Measurements from ENCODE around the gene SPIB. TPM values are rescaled to one million over a fixed set of nuclear protein-coding genes. Genes with fewer than 3 reads are reported as not detected.

Gene SPIB
- total RNA-seq, 2 donors from 2014 or later: 0.11 to 2.6 TPM

- Mint-ChIP-seq H3K27ac (no peak overlapping the region), H3K27me3 (ENCODE audit: insufficient read depth) (peaks cover 14% of the 10 kb centered on the region), H3K36me3 (ENCODE audit: low read depth) (no peaks in the 10 kb centered on the region), H3K9me3 (no peaks in the 10 kb centered on the region), H3K4me1 (no peaks in the 10 kb centered on the region), H3K4me3 (no peak overlapping the region)
- DNase-seq: no peak
- Histone ChIP-seq H3K4me1 (ENCODE audit: control insufficient read depth, insufficient read depth, low read length) (no peaks in the 10 kb centered on the region), H3K27me3 (ENCODE audit: control insufficient read depth, insufficient read depth, low read length, poor library complexity, severe bottlenecking) (no peaks in the 10 kb centered on the region), H3K27ac (ENCODE audit: low read depth, low read length) (no peak overlapping the region), H3K9me3 (ENCODE audit: control insufficient read depth, low read length) (no peaks in the 10 kb centered on the region), H3K36me3 (ENCODE audit: control insufficient read depth, insufficient read depth, low read length) (no peaks in the 10 kb centered on the region), H3K9ac (ENCODE audit: extremely low read depth, low read length, poor library complexity, severe bottlenecking) (no peak overlapping the region), H3K4me3 (ENCODE audit: low read length) (no peak overlapping the region)
- no peak for TF ChIP-seq CTCF (conservative IDR thresholded peaks at IDR 0.05)
- WGBS, 2 experiments (ENCODE audit: insufficient coverage in 1 of 2, insufficient read length in 1 of 2): 80 to 89% methylated on average over 2 of the region's 2 CpGs
Measured at GRCh38 chr19:50455992-50456391, 37.3 kb downstream of the SPIB start.

GRCh38 chr19:50457300-50457699 lies 38.6 kb downstream of the SPIB start:
- Mint-ChIP-seq H3K36me3 (ENCODE audit: low read depth) (no peaks in the 10 kb centered on the region), H3K4me3 (no peak overlapping the region), H3K27ac (no peak overlapping the region), H3K4me1 (no peaks in the 10 kb centered on the region), H3K27me3 (ENCODE audit: insufficient read depth) (peaks cover 14% of the 10 kb centered on the region), H3K9me3 (no peaks in the 10 kb centered on the region)
- Histone ChIP-seq H3K9me3 (ENCODE audit: control insufficient read depth, low read length) (no peaks in the 10 kb centered on the region), H3K27ac (ENCODE audit: low read depth, low read length) (no peak overlapping the region), H3K27me3 (ENCODE audit: control insufficient read depth, insufficient read depth, low read length, poor library complexity, severe bottlenecking) (no peaks in the 10 kb centered on the region), H3K4me3 (ENCODE audit: low read length) (no peak overlapping the region), H3K9ac (ENCODE audit: extremely low read depth, low read length, poor library complexity, severe bottlenecking) (no peak overlapping the region), H3K36me3 (ENCODE audit: control insufficient read depth, insufficient read depth, low read length) (no peaks in the 10 kb centered on the region), H3K4me1 (ENCODE audit: control insufficient read depth, insufficient read depth, low read length) (no peaks in the 10 kb centered on the region)
- no peak for TF ChIP-seq CTCF (conservative IDR thresholded peaks at IDR 0.05)
- DNase-seq: no peak
- 84% methylated on average over 5 of the region's 5 CpGs for WGBS, 2 experiments (ENCODE audit: insufficient coverage in 1 of 2, insufficient read length in 1 of 2)

GRCh38 chr19:50458396-50459066 lies 39.8 kb downstream of the SPIB start:
- WGBS, 2 experiments (ENCODE audit: insufficient coverage in 1 of 2, insufficient read length in 1 of 2): 87 to 94% methylated on average over 18 to 50 of the region's 50 CpGs
- no peak for DNase-seq

More at GRCh38 chr19:50458396-50459066, 39.8 kb downstream of the SPIB start:
- H3K27me3 Mint-ChIP-seq (ENCODE audit: insufficient read depth): peaks cover 14% of the 10 kb centered on the region
- Histone ChIP-seq H3K36me3 (ENCODE audit: control insufficient read depth, insufficient read depth, low read length) (no peaks in the 10 kb centered on the region), H3K9ac (ENCODE audit: extremely low read depth, low read length, poor library complexity, severe bottlenecking) (no peak overlapping the region), H3K9me3 (ENCODE audit: control insufficient read depth, low read length) (no peaks in the 10 kb centered on the region), H3K4me3 (ENCODE audit: low read length) (no peak overlapping the region), H3K27me3 (ENCODE audit: control insufficient read depth, insufficient read depth, low read length, poor library complexity, severe bottlenecking) (no peaks in the 10 kb centered on the region), H3K27ac (ENCODE audit: low read depth, low read length) (no peak overlapping the region), H3K4me1 (ENCODE audit: control insufficient read depth, insufficient read depth, low read length) (no peaks in the 10 kb centered on the region)
- H3K4me3 Mint-ChIP-seq: no peak overlapping the region
- H3K4me1 Mint-ChIP-seq: no peaks in the 10 kb centered on the region
- H3K27ac Mint-ChIP-seq: no peak overlapping the region
- no peaks in the 10 kb centered on the region for H3K36me3 Mint-ChIP-seq (ENCODE audit: low read depth)
- no peaks in the 10 kb centered on the region for H3K9me3 Mint-ChIP-seq
- no peak for TF ChIP-seq CTCF (conservative IDR thresholded peaks at IDR 0.05)
